ENCODE data around the gene CDV3. TPM values are rescaled to one million over a fixed set of nuclear protein-coding genes. Genes with fewer than 3 reads are reported as not detected.
"Not testable (repeated sequence)": the region's sequence is repeated elsewhere in the genome, so short reads cannot be mapped to it uniquely, and the experiment has no call there.

The CDV3 gene
- total RNA-seq, 4 donors from 2014 or later = 45.0 to 123 (median 58.3) TPM

DNA sequence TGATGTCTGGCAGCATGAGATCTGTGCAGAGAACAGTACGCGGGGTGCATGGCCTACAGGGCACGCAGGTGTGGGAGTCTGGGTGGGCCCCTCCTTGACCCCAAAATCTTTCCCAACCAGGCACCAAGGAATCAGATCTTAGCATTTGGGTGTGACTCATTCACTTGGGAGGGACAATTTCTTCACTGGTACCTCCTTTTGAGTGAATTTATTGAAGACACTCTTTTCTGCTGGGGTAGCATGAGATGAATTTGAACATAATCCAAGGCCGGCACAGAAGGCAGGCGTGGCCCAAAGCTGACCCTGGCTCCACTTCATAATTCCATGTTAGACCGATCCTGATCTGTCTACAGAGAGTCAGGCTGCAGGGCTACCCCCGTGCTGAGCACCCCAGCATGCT, 30.6 kb upstream of the CDV3 start:
- Histone ChIP-seq H3K36me3 (no peaks in the 10 kb centered on the region), H3K4me1 (peaks cover 0 to 17% (median 0%) of the 10 kb centered on the region in 4 donors), H3K9me3 (no peaks in the 10 kb centered on the region), H3K27me3 (no peaks in the 10 kb centered on the region), H3K4me3 (no peak overlapping the region), H3K27ac (no peak overlapping the region)
- no peak for DNase-seq
- no peak for TF ChIP-seq CTCF (IDR thresholded peaks at IDR 0.05)
- no peak for TF ChIP-seq POLR2A (IDR thresholded peaks at IDR 0.05)

DNA sequence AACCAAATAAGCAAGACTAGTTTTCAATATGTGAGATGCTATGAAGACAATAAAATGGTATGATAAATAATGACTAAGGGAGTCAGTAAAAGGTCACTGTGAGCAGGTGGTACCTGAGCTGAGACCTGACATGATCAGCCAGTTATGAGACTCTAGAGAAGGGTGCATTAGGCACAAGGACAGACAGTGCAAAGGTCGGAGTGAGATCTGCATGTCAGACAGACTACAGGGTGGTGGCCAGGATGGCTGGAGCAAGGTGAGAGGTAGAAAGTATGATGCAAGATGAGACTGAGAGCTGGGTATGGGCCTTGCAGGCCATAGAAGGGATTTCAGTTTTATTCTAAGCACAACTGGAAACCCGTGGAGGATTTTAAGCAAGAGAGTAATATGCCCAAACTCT, 28.5 kb upstream of the CDV3 start:
- DNase-seq = peak in 2 of 3 donors; percentile 54 to 83
- H3K4me1 ChIP-seq = peaks cover 0 to 17% (median 0%) of the 10 kb centered on the region in 4 donors
- peak overlapping the region in 1 of 4 donors; percentile 4 for H3K27ac ChIP-seq
- H3K9me3 ChIP-seq, H3K27me3 ChIP-seq, H3K4me3 ChIP-seq, H3K36me3 ChIP-seq: not testable (repeated sequence)
- peak in 2 of 6 experiments; percentile 11 to 14 for TF ChIP-seq CTCF (IDR thresholded peaks at IDR 0.05)

- Histone ChIP-seq H3K9me3 (no peaks in the 10 kb centered on the region), H3K27ac (peak overlapping the region in 1 of 4 donors; percentile 1)
Observed at GRCh38 chr3:133547432-133548041, 25.9 kb upstream of the CDV3 start.

GRCh38 chr3:133548090-133548489, 25.4 kb upstream of the CDV3 start:
- peaks cover 0 to 6% (median 0%) of the 10 kb centered on the region in 4 donors for H3K4me1 ChIP-seq
- no peaks in the 10 kb centered on the region for H3K9me3 ChIP-seq
- no peak for TF ChIP-seq CTCF (IDR thresholded peaks at IDR 0.05)
- TF ChIP-seq POLR2A (IDR thresholded peaks at IDR 0.05) = no peak
- H3K27me3 ChIP-seq = no peaks in the 10 kb centered on the region
- DNase-seq = no peak
- no peaks in the 10 kb centered on the region for H3K36me3 ChIP-seq
- no peak overlapping the region for H3K4me3 ChIP-seq
- H3K27ac ChIP-seq = no peak overlapping the region

More at GRCh38 chr3:133547432-133548041, 25.9 kb upstream of the CDV3 start:
- no peak overlapping the region for H3K4me3 ChIP-seq
- TF ChIP-seq CTCF (IDR thresholded peaks at IDR 0.05) = no peak
- no peak for TF ChIP-seq POLR2A (IDR thresholded peaks at IDR 0.05)
- no peaks in the 10 kb centered on the region for H3K36me3 ChIP-seq
- H3K27me3 ChIP-seq = no peaks in the 10 kb centered on the region
- peaks cover 0 to 6% (median 0%) of the 10 kb centered on the region in 4 donors for H3K4me1 ChIP-seq
- DNase-seq = no peak

GRCh38 chr3:133549565-133549964, 23.9 kb upstream of the CDV3 start:
- Histone ChIP-seq H3K27me3 (no peaks in the 10 kb centered on the region), H3K36me3 (no peaks in the 10 kb centered on the region), H3K27ac (no peak overlapping the region), H3K4me1 (peaks cover 0 to 6% (median 0%) of the 10 kb centered on the region in 4 donors), H3K4me3 (no peak overlapping the region), H3K9me3 (no peaks in the 10 kb centered on the region)
- no peak for DNase-seq
- TF ChIP-seq POLR2A (IDR thresholded peaks at IDR 0.05) (no peak), CTCF (IDR thresholded peaks at IDR 0.05) (no peak)

- H3K27me3 ChIP-seq, H3K4me1 ChIP-seq, H3K9me3 ChIP-seq, H3K4me3 ChIP-seq, H3K36me3 ChIP-seq, H3K27ac ChIP-seq, DNase-seq: not testable (repeated sequence)
Observed at GRCh38 chr3:133551589-133551988, 21.9 kb upstream of the CDV3 start.

Measured in Peyer's patch (tissue), 4 donors.